Neuronal stem cell (in vitro differentiated cells): ENCODE data around the gene FGFR3.

Experiments used
- DNase-seq: peaks from one replicate; pipeline ENCODE4 v3.0.0-alpha.2; 2013; ENCODE audit warnings: low spot score
- H2AFZ ChIP-seq: one replicate; pipeline ENCODE4 v1.6.1; 2013; ENCODE audit warnings: mild to moderate bottlenecking, low read length, inconsistent platforms
- H2AK5ac ChIP-seq: 2 replicates; pipeline ENCODE4 v1.6.1; 2013; ENCODE audit warnings: low read depth, mild to moderate bottlenecking, inconsistent platforms, low read length, moderate library complexity, mixed read lengths
- H2BK120ac ChIP-seq: 2 replicates; pipeline ENCODE4 v1.6.1; 2013; ENCODE audit warnings: low read depth, mild to moderate bottlenecking, inconsistent platforms, low read length, moderate library complexity, mixed read lengths
- H2BK12ac ChIP-seq: one replicate; pipeline ENCODE4 v1.6.1; 2013; ENCODE audit warnings: low read length, inconsistent platforms
- H2BK15ac ChIP-seq: 2 replicates; pipeline ENCODE4 v1.6.1; 2013; ENCODE audit warnings: mild to moderate bottlenecking, low read length, inconsistent platforms, mixed read lengths
- H2BK5ac ChIP-seq: one replicate; pipeline ENCODE4 v1.6.1; 2013; ENCODE audit warnings: inconsistent platforms, mild to moderate bottlenecking, low read length, moderate library complexity
- H3K14ac ChIP-seq: one replicate; pipeline ENCODE4 v1.6.1; 2013; ENCODE audit warnings: low read length, inconsistent platforms
- H3K18ac ChIP-seq: 2 replicates; pipeline ENCODE4 v1.6.1; 2013; ENCODE audit warnings: low read length, inconsistent platforms
- H3K23ac ChIP-seq: 2 replicates; pipeline ENCODE4 v1.6.1; 2013; ENCODE audit warnings: low read depth, mild to moderate bottlenecking, mixed read lengths, low read length, inconsistent platforms; ENCODE audit not compliant: poor library complexity
- H3K27ac ChIP-seq: replicated peaks from 3 replicates; pipeline ENCODE4 v1.5.1; 2013; ENCODE audit warnings: low read length, inconsistent platforms
- H3K27me3 ChIP-seq, 3 experiments: 2 replicates each; pipeline ENCODE4 v1.6.1; 2013; ENCODE audit warnings: low read length in 3 of 3, mild to moderate bottlenecking in 2 of 3, inconsistent platforms in 1 of 3, low read depth in 1 of 3, mixed read lengths in 1 of 3, moderate library complexity in 1 of 3; ENCODE audit not compliant: control insufficient read depth in 3 of 3, insufficient read depth in 3 of 3
- H3K36me3 ChIP-seq, 2 donors: replicated peaks in 1 of 2; 2 replicates each; pipeline ENCODE4 v1.6.1; 2013; ENCODE audit warnings: low read length in 2 of 2; ENCODE audit not compliant: control insufficient read depth in 2 of 2, insufficient read depth in 2 of 2
- H3K4ac ChIP-seq: 2 replicates; pipeline ENCODE4 v1.6.1; 2013; ENCODE audit warnings: inconsistent platforms, mild to moderate bottlenecking, low read length, moderate library complexity
- H3K4me1 ChIP-seq, 2 donors: 1 replicate in 1 of 2; 2 replicates in 1 of 2; pipeline ENCODE4 v1.6.1; 2013; ENCODE audit warnings: low read length in 2 of 2, low read depth in 1 of 2; ENCODE audit not compliant: control insufficient read depth in 2 of 2, insufficient read depth in 1 of 2
- H3K4me2 ChIP-seq: one replicate; pipeline ENCODE4 v1.6.1; 2013; ENCODE audit warnings: mild to moderate bottlenecking, low read length, inconsistent platforms; ENCODE audit not compliant: insufficient read depth, poor library complexity, severe bottlenecking
- H3K4me3 ChIP-seq, 2 donors: 2 replicates each; pipeline ENCODE4 v1.5.1; 2013; ENCODE audit warnings: low read length in 2 of 2, mild to moderate bottlenecking in 2 of 2, inconsistent platforms in 1 of 2, moderate library complexity in 1 of 2
- H3K79me1 ChIP-seq: one replicate; pipeline ENCODE4 v1.6.1; 2013; ENCODE audit warnings: low read depth, mild to moderate bottlenecking, inconsistent platforms, low read length, moderate library complexity
- H3K9ac ChIP-seq: one replicate; pipeline ENCODE4 v1.6.1; 2013; ENCODE audit warnings: mild to moderate bottlenecking, low read depth, low read length, inconsistent platforms; ENCODE audit not compliant: poor library complexity
- H3K9me3 ChIP-seq, 2 donors: replicated peaks in 1 of 2; 2 replicates each; pipeline versions ENCODE3 to v1.6.1; 2013; ENCODE audit warnings: low read length in 2 of 2, mild to moderate bottlenecking in 2 of 2, inconsistent platforms in 1 of 2, low read depth in 1 of 2, mixed read lengths in 1 of 2, moderate library complexity in 1 of 2; ENCODE audit not compliant: control insufficient read depth in 2 of 2, insufficient read depth in 1 of 2
- H4K8ac ChIP-seq: one replicate; pipeline ENCODE4 v1.6.1; 2013; ENCODE audit warnings: low read depth, mild to moderate bottlenecking, inconsistent platforms, low read length, moderate library complexity
- H4K91ac ChIP-seq: one replicate; pipeline ENCODE4 v1.6.1; 2013; ENCODE audit warnings: low read length, low read depth, mild to moderate bottlenecking, inconsistent platforms; ENCODE audit not compliant: poor library complexity
- WGBS, 2 donors: extraction: QIAGEN DNeasy Blood & Tissue Kit; methylation state at CpG; one replicate each; pipeline ENCODE4 v1.1.7; 2013; ENCODE audit warnings: missing lambda C conversion rate in 2 of 2, mixed read lengths in 1 of 2; ENCODE audit not compliant: insufficient read length in 2 of 2, insufficient replicate concordance in 1 of 2; ENCODE audit errors: extremely low coverage in 2 of 2; 5-methylcytosine and 5-hydroxymethylcytosine counted together

FGFR3 gene

GRCh38 chr4:1787411-1788077 is 5.5 kb upstream of the FGFR3 start:
- H2BK5ac ChIP-seq, result no peak overlapping the region
- no peak overlapping the region for H3K27ac ChIP-seq
- H3K36me3 ChIP-seq, result no peaks in the 10 kb centered on the region
- no peak overlapping the region for H3K4me3 ChIP-seq
- no peak overlapping the region for H3K4me2 ChIP-seq
- peaks cover 2% of the 10 kb centered on the region for H3K79me1 ChIP-seq
- peak overlapping the region; percentile 49 for H3K18ac ChIP-seq
- no peak overlapping the region for H3K4ac ChIP-seq
- H2BK120ac ChIP-seq, result no peak overlapping the region
- peaks cover 0 to 3% of the 10 kb centered on the region in 2 donors for H3K9me3 ChIP-seq
- WGBS, 2 donors, result no CpG with 5 or more reads among the region's 25 CpGs
- H2AK5ac ChIP-seq, result peak overlapping the region; percentile 82
- peak overlapping the region; percentile 99 for H2BK15ac ChIP-seq
- no peak overlapping the region for H2BK12ac ChIP-seq
- H3K14ac ChIP-seq, result peak overlapping the region; percentile 85
- peaks cover 10 to 37% of the 10 kb centered on the region in 2 donors for H3K4me1 ChIP-seq
- H3K23ac ChIP-seq, result peak overlapping the region; percentile 56
- no peak overlapping the region for H4K91ac ChIP-seq
- H4K8ac ChIP-seq, result no peak overlapping the region
- DNase-seq, result no peak
- H2AFZ ChIP-seq, result no peak overlapping the region
- no peak overlapping the region for H3K9ac ChIP-seq
- peaks cover 0 to 52% (median 13%) of the 10 kb centered on the region in 3 experiments for H3K27me3 ChIP-seq

GRCh38 chr4:1788254-1788973 is 4.7 kb upstream of the FGFR3 start:
- H3K4me1 ChIP-seq, result peaks cover 12 to 38% of the 10 kb centered on the region in 2 donors
- H3K9me3 ChIP-seq, result peaks cover 0 to 3% of the 10 kb centered on the region in 2 donors
- H3K14ac ChIP-seq, result no peak overlapping the region
- no peak overlapping the region for H3K9ac ChIP-seq
- H3K79me1 ChIP-seq, result peaks cover 2% of the 10 kb centered on the region
- no peak overlapping the region for H2BK15ac ChIP-seq
- no peak overlapping the region for H3K4ac ChIP-seq
- no peak overlapping the region for H4K8ac ChIP-seq
- no peak overlapping the region for H3K4me2 ChIP-seq
- WGBS, 2 donors, result no CpG with 5 or more reads among the region's 13 CpGs
- no peak overlapping the region for H2BK12ac ChIP-seq
- H2AK5ac ChIP-seq, result no peak overlapping the region
- no peak overlapping the region for H4K91ac ChIP-seq
- DNase-seq, result no peak
- no peak overlapping the region for H3K23ac ChIP-seq
- H3K4me3 ChIP-seq, result no peak overlapping the region
- no peak overlapping the region for H2AFZ ChIP-seq
- no peak overlapping the region for H2BK5ac ChIP-seq
- no peak overlapping the region for H3K18ac ChIP-seq
- no peaks in the 10 kb centered on the region for H3K36me3 ChIP-seq
- H3K27me3 ChIP-seq, result peaks cover 0 to 55% (median 15%) of the 10 kb centered on the region in 3 experiments
- H3K27ac ChIP-seq, result no peak overlapping the region
- H2BK120ac ChIP-seq, result no peak overlapping the region

GRCh38 chr4:1789552-1789951 is 3.5 kb upstream of the FGFR3 start:
- no peak overlapping the region for H3K4me2 ChIP-seq

GRCh38 chr4:1790005-1790404 is 3.1 kb upstream of the FGFR3 start:
- H2BK15ac ChIP-seq, result peak overlapping the region; percentile 91
- H3K9ac ChIP-seq, result no peak overlapping the region
- H3K9me3 ChIP-seq, result peaks cover 0 to 3% of the 10 kb centered on the region in 2 donors
- H3K27ac ChIP-seq, result no peak overlapping the region
- no peak overlapping the region for H3K4me3 ChIP-seq
- H3K18ac ChIP-seq, result no peak overlapping the region
- peaks cover 12 to 26% of the 10 kb centered on the region in 2 donors for H3K4me1 ChIP-seq
- H2BK5ac ChIP-seq, result no peak overlapping the region
- WGBS, 2 donors, result no CpG with 5 or more reads among the region's 10 CpGs
- peaks cover 10% of the 10 kb centered on the region for H3K79me1 ChIP-seq
- H3K4ac ChIP-seq, result no peak overlapping the region
- H2BK120ac ChIP-seq, result no peak overlapping the region
- H3K23ac ChIP-seq, result no peak overlapping the region
- no peak for DNase-seq
- H2AK5ac ChIP-seq, result peak overlapping the region; percentile 98
- H4K91ac ChIP-seq, result no peak overlapping the region
- H3K4me2 ChIP-seq, result no peak overlapping the region
- H2AFZ ChIP-seq, result no peak overlapping the region
- H4K8ac ChIP-seq, result no peak overlapping the region
- peaks cover 11 to 55% (median 29%) of the 10 kb centered on the region in 3 experiments for H3K27me3 ChIP-seq
- H3K36me3 ChIP-seq, result no peaks in the 10 kb centered on the region
- H2BK12ac ChIP-seq, result no peak overlapping the region
- no peak overlapping the region for H3K14ac ChIP-seq

More at GRCh38 chr4:1789552-1789951, 3.5 kb upstream of the FGFR3 start:
- Histone ChIP-seq H3K27me3 (peaks cover 9 to 55% (median 25%) of the 10 kb centered on the region in 3 experiments), H4K91ac (no peak overlapping the region), H2AK5ac (peak overlapping the region; percentile 98), H3K4me3 (no peak overlapping the region), H2AFZ (no peak overlapping the region), H3K27ac (no peak overlapping the region), H2BK5ac (no peak overlapping the region), H2BK12ac (peak overlapping the region; percentile 97), H3K4me1 (peaks cover 14 to 31% of the 10 kb centered on the region in 2 donors), H3K23ac (peak overlapping the region; percentile 60), H3K14ac (no peak overlapping the region), H3K9ac (peak overlapping the region; percentile 44), H3K36me3 (no peaks in the 10 kb centered on the region), H3K18ac (peak overlapping the region; percentile 89), H3K9me3 (peaks cover 0 to 3% of the 10 kb centered on the region in 2 donors), H3K79me1 (peaks cover 9% of the 10 kb centered on the region), H2BK15ac (peak overlapping the region; percentile 91), H4K8ac (no peak overlapping the region), H2BK120ac (no peak overlapping the region), H3K4ac (no peak overlapping the region)
- DNase-seq, result no peak
- no CpG with 5 or more reads among the region's 21 CpGs for WGBS, 2 donors
